Activated CD4-positive, CD25-positive, alpha-beta regulatory T cell treated with anti-CD3 and anti-CD28 coated beads, Interleukin-2, amount 50 U/mL, for 16 hours (primary cell): Measurements from ENCODE around the gene SGO2.

ENCODE experiments used
- DNase-seq: peaks from one replicate; pipeline ENCODE4 v3.0.0-alpha.2; 2020; ENCODE audit warnings: low read depth, low spot score

The SGO2 gene

GRCh38 chr2:200525882-200526651, at the start of gene SGO2:
TSS of gene SGO2 (plus strand) at chr2:200526207. CDS start at chr2:200532976, 6,769 bp downstream.
- DNase-seq: peak; percentile 92

- no peak for DNase-seq
These were observed 49.2 kb upstream of the SGO2 start for GRCh38 chr2:200476836-200477235.

GRCh38 chr2:200477667-200478131, 48.3 kb upstream of the SGO2 start:
- no peak for DNase-seq

GRCh38 chr2:200479692-200480265, 46.2 kb upstream of the SGO2 start:
- DNase-seq: no peak

- no peak for DNase-seq
These were observed 43.8 kb upstream of the SGO2 start for GRCh38 chr2:200482194-200482593.

- DNase-seq: no peak
These were observed 42.2 kb upstream of the SGO2 start for GRCh38 chr2:200483729-200484198.

- DNase-seq: no peak
These were observed 41.1 kb upstream of the SGO2 start for GRCh38 chr2:200484934-200485333.

- no peak for DNase-seq
These were observed 39.5 kb upstream of the SGO2 start for GRCh38 chr2:200486529-200486928.

- no peak for DNase-seq
These were observed 37.8 kb upstream of the SGO2 start for GRCh38 chr2:200488169-200488568.

GRCh38 chr2:200490001-200490400, 36.0 kb upstream of the SGO2 start:
- no peak for DNase-seq

- no peak for DNase-seq
These were observed 33.4 kb upstream of the SGO2 start for GRCh38 chr2:200492656-200493055.

GRCh38 chr2:200494048-200494447, 32.0 kb upstream of the SGO2 start:
- no peak for DNase-seq

GRCh38 chr2:200496696-200497095, 29.3 kb upstream of the SGO2 start:
- DNase-seq: no peak

GRCh38 chr2:200498402-200499162, 27.4 kb upstream of the SGO2 start:
- DNase-seq: no peak

- DNase-seq: no peak
These were observed 23.8 kb upstream of the SGO2 start for GRCh38 chr2:200502196-200502595.

GRCh38 chr2:200506679-200507078, 19.3 kb upstream of the SGO2 start:
- no peak for DNase-seq

- DNase-seq: no peak
These were observed 18.8 kb upstream of the SGO2 start for GRCh38 chr2:200507179-200507578.

- no peak for DNase-seq
These were observed 16.8 kb upstream of the SGO2 start for GRCh38 chr2:200509235-200509611.

- DNase-seq: peak; percentile 79
These were observed 16.2 kb upstream of the SGO2 start, which contains the start of gene KCTD18 for GRCh38 chr2:200509612-200510433. TSS of gene KCTD18 (minus strand) at chr2:200510068. CDS start at chr2:200507016, 3,052 bp downstream.

GRCh38 chr2:200515155-200515554, 10.9 kb upstream of the SGO2 start:
- DNase-seq: no peak

- no peak for DNase-seq
These were observed 2.8 kb upstream of the SGO2 start for GRCh38 chr2:200523158-200523557.
